Measurements from ENCODE around the gene SHROOM3.

DNA sequence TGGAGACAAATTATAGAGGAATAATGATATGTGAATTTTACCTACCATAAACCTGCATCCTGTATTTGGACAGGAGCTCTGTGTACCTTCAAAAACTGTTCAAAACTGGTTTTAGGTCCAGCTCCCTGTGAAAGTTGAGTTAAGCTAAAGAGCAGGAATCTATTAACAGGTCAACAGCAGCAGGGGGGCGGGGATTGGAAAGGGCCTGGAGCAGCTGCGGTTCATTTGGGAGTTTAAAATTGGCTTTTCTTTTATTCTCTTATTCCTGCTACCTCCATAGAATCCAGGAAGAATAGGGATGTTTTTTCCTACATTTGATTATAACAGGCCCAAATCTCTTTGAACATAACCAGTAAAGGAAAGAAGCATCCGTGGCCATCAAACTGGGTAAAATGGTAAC lies 23.8 kb downstream of the SHROOM3 start:
- TF ChIP-seq ARID2 (CRISPR knock-in tag; IDR thresholded peaks at IDR 0.05; ENCODE audit: borderline replicate concordance) (no peak), ZNF282 (IDR thresholded peaks at IDR 0.05; ENCODE audit: partially characterized antibody) (no peak), ZNF484 (CRISPR knock-in tag; IDR thresholded peaks at IDR 0.05; ENCODE audit: borderline replicate concordance, low read depth) (no peak), ETV6 (CRISPR knock-in tag; conservative IDR thresholded peaks at IDR 0.05) (no peak), SALL1 (CRISPR knock-in tag; IDR thresholded peaks at IDR 0.05) (no peak), JUN (CRISPR knock-in tag; IDR thresholded peaks at IDR 0.05) (no peak), TAF1 (CRISPR knock-in tag; IDR thresholded peaks at IDR 0.05) (no peak), TEAD2 (CRISPR knock-in tag; IDR thresholded peaks at IDR 0.05) (no peak), CHD4 (IDR thresholded peaks at IDR 0.05; ENCODE audit: borderline replicate concordance, low read length) (no peak), CTCF (CRISPR knock-in tag; IDR thresholded peaks at IDR 0.05) (no peak)

Measured in HepG2 (cell line).